Neural progenitor cell (in vitro differentiated cells): ENCODE data around the gene B3GALT4. TPM values are rescaled to one million over a fixed set of nuclear protein-coding genes. Genes with fewer than 3 reads are reported as not detected.

Experiments
- DNase-seq: peaks from one replicate; pipeline ENCODE4 v3.0.0-alpha.2; 2016; ENCODE audit warnings: low spot score
- H2AFZ ChIP-seq: fragments of 200-600 bp; sonication (generic); replicated peaks from 2 replicates; pipeline ENCODE4 v1.6.1; 2016; ENCODE audit warnings: antibody characterized with exemption
- H3F3A ChIP-seq: fragments of 200-600 bp; sonication (generic); 2 replicates; pipeline ENCODE4 v1.6.1; 2016; ENCODE audit warnings: antibody characterized with exemption, low read depth
- H3K27ac ChIP-seq: fragments of 200-600 bp; sonication (generic); 2 replicates; pipeline ENCODE4 v1.5.1; 2016; ENCODE audit warnings: mild to moderate bottlenecking
- H3K27me3 ChIP-seq: fragments of 200-600 bp; sonication (generic); 2 replicates; pipeline ENCODE4 v1.6.1; 2016; ENCODE audit warnings: mild to moderate bottlenecking, moderate library complexity
- H3K36me3 ChIP-seq: fragments of 200-600 bp; sonication (generic); 2 replicates; pipeline ENCODE4 v1.5.1; 2016
- H3K4me1 ChIP-seq: fragments of 200-600 bp; sonication (generic); 2 replicates; pipeline ENCODE4 v1.6.1; 2016; ENCODE audit warnings: mixed run types
- H3K4me2 ChIP-seq: fragments of 200-600 bp; sonication (generic); 2 replicates; pipeline ENCODE4 v1.6.1; 2016
- H3K4me3 ChIP-seq: fragments of 200-600 bp; sonication (generic); 2 replicates; pipeline ENCODE4 v1.5.1; 2016
- H3K79me2 ChIP-seq: fragments of 200-600 bp; sonication (generic); 2 replicates; pipeline ENCODE4 v1.6.1; 2016; ENCODE audit warnings: low read depth
- H3K9ac ChIP-seq: fragments of 200-600 bp; sonication (generic); 2 replicates; pipeline ENCODE4 v1.6.1; 2016
- H3K9me3 ChIP-seq: fragments of 200-600 bp; sonication (generic); 2 replicates; pipeline ENCODE4 v1.5.1; 2016; ENCODE audit warnings: low read depth
- H4K20me1 ChIP-seq: fragments of 200-600 bp; sonication (generic); 2 replicates; pipeline ENCODE4 v1.6.1; 2016; ENCODE audit warnings: low read depth
- H3K27ac Mint-ChIP-seq: 3 replicates; pipeline ENCODE4 v1.8.0; 2021; ENCODE audit warnings: mixed read lengths
- H3K27me3 Mint-ChIP-seq: 2 replicates; pipeline ENCODE4 v1.8.0; 2022; ENCODE audit warnings: low read depth, mild to moderate bottlenecking, inconsistent platforms, moderate library complexity, mixed read lengths; ENCODE audit not compliant: insufficient read depth
- H3K36me3 Mint-ChIP-seq: 3 replicates; pipeline ENCODE4 v1.8.0; 2021; ENCODE audit warnings: mixed read lengths
- H3K4me1 Mint-ChIP-seq: 3 replicates; pipeline ENCODE4 v1.8.0; 2021; ENCODE audit warnings: mixed read lengths
- H3K4me3 Mint-ChIP-seq: 3 replicates; pipeline ENCODE4 v1.8.0; 2021; ENCODE audit warnings: mild to moderate bottlenecking, moderate library complexity, mixed read lengths
- H3K9me3 Mint-ChIP-seq: 3 replicates; pipeline ENCODE4 v1.8.0; 2020; ENCODE audit warnings: mixed read lengths
- CTCF ChIP-seq: fragments of 200-600 bp; sonication (generic); IDR thresholded peaks from 2 replicates; pipeline ENCODE4 v1.5.1; 2017; ENCODE audit warnings: antibody characterized with exemption, mild to moderate bottlenecking
- EZH2 ChIP-seq: fragments of 200-600 bp; sonication (generic); IDR thresholded peaks from 2 replicates; pipeline ENCODE4 v1.6.1; 2017; ENCODE audit warnings: antibody characterized with exemption, mild to moderate bottlenecking, moderate library complexity
- EZH2phosphoT487 ChIP-seq: fragments of 200-600 bp; sonication (generic); IDR thresholded peaks from 2 replicates; pipeline ENCODE4 v1.6.1; 2017; ENCODE audit warnings: antibody characterized with exemption
- total RNA-seq: library from RNA; depleted of rRNA; stranded (reverse); fragments of >200 nt; gene quantifications from 2 replicates; pipeline ENCODE4 v1.2.3, GENCODE V29; 2015; ENCODE audit warnings: low replicate concordance

The B3GALT4 gene
- total RNA-seq, 1 donor from 2014 or later = 1.1 TPM

GRCh38 chr6:33243476-33243875, 33.4 kb upstream of the B3GALT4 start:
- peaks cover 10% of the 10 kb centered on the region for H3K4me1 Mint-ChIP-seq
- Histone ChIP-seq H3K4me1 (peaks cover 1% of the 10 kb centered on the region), H3K9me3 (no peaks in the 10 kb centered on the region), H3K79me2 (no peaks in the 10 kb centered on the region), H3K4me2 (no peak overlapping the region), H3F3A (peaks cover 4% of the 10 kb centered on the region), H3K4me3 (no peak overlapping the region), H3K36me3 (no peaks in the 10 kb centered on the region), H3K9ac (no peak overlapping the region), H3K27me3 (peaks cover 75% of the 10 kb centered on the region), H4K20me1 (peaks cover 1% of the 10 kb centered on the region), H2AFZ (no peak overlapping the region), H3K27ac (no peak overlapping the region)
- no peaks in the 10 kb centered on the region for H3K9me3 Mint-ChIP-seq
- no peak for DNase-seq
- H3K27me3 Mint-ChIP-seq = peaks cover 18% of the 10 kb centered on the region
- H3K27ac Mint-ChIP-seq = no peak overlapping the region
- no peak for TF ChIP-seq CTCF
- no peak for TF ChIP-seq EZH2
- TF ChIP-seq EZH2phosphoT487 = no peak
- no peak overlapping the region for H3K4me3 Mint-ChIP-seq
- H3K36me3 Mint-ChIP-seq = no peaks in the 10 kb centered on the region

GRCh38 chr6:33247977-33248642, 28.8 kb upstream of the B3GALT4 start:
- Histone ChIP-seq H3K4me2 (peak overlapping the region; percentile 80), H3K27ac (no peak overlapping the region), H3K36me3 (no peaks in the 10 kb centered on the region), H3K4me1 (peaks cover 6% of the 10 kb centered on the region), H3F3A (peaks cover 20% of the 10 kb centered on the region), H3K27me3 (peaks cover 50% of the 10 kb centered on the region), H4K20me1 (peaks cover 6% of the 10 kb centered on the region), H3K9ac (no peak overlapping the region), H3K79me2 (no peaks in the 10 kb centered on the region), H3K4me3 (peak overlapping the region; percentile 49), H3K9me3 (no peaks in the 10 kb centered on the region), H2AFZ (peak overlapping the region; percentile 95)
- peak; percentile 94 for DNase-seq
- Mint-ChIP-seq H3K9me3 (no peaks in the 10 kb centered on the region), H3K36me3 (peaks cover 13% of the 10 kb centered on the region), H3K27me3 (peaks cover 5% of the 10 kb centered on the region), H3K27ac (peak overlapping the region; percentile 47), H3K4me1 (peaks cover 27% of the 10 kb centered on the region), H3K4me3 (peak overlapping the region; percentile 88)
- TF ChIP-seq EZH2 (no peak), EZH2phosphoT487 (no peak), CTCF (peak; percentile 86)

GRCh38 chr6:33248643-33248931, 28.3 kb upstream of the B3GALT4 start:
- Mint-ChIP-seq H3K27ac (peak overlapping the region; percentile 47), H3K27me3 (peaks cover 5% of the 10 kb centered on the region), H3K4me3 (peak overlapping the region; percentile 88), H3K9me3 (no peaks in the 10 kb centered on the region), H3K4me1 (peaks cover 27% of the 10 kb centered on the region), H3K36me3 (peaks cover 13% of the 10 kb centered on the region)
- DNase-seq = peak; percentile 41
- Histone ChIP-seq H3K27ac (no peak overlapping the region), H2AFZ (no peak overlapping the region), H3K4me2 (peak overlapping the region; percentile 80), H3K36me3 (no peaks in the 10 kb centered on the region), H4K20me1 (peaks cover 6% of the 10 kb centered on the region), H3K4me3 (peak overlapping the region; percentile 49), H3F3A (peaks cover 20% of the 10 kb centered on the region), H3K27me3 (peaks cover 45% of the 10 kb centered on the region), H3K79me2 (no peaks in the 10 kb centered on the region), H3K9ac (no peak overlapping the region), H3K4me1 (peaks cover 6% of the 10 kb centered on the region), H3K9me3 (no peaks in the 10 kb centered on the region)
- no peak for TF ChIP-seq CTCF
- no peak for TF ChIP-seq EZH2phosphoT487
- peak; percentile 32 for TF ChIP-seq EZH2
